Measurements from ENCODE around the gene ZEB1. TPM values are rescaled to one million over a fixed set of nuclear protein-coding genes. Genes with fewer than 3 reads are reported as not detected.

Gene ZEB1
- total and polyA plus RNA-seq, 2 of the 8 experiments (the other 6 are each of a cell fraction or from before 2014, with no cell fraction given): 0.08 to 0.15 TPM

GRCh38 chr10:31347705-31348104 is 28.7 kb downstream of the ZEB1 start:
- Histone ChIP-seq H3K23ac (ENCODE audit: insufficient read length) (no peak overlapping the region), H3K18ac (ENCODE audit: extremely low read depth, low read length) (no peak overlapping the region), H2BK120ac (replicated peaks; ENCODE audit: low read depth, low read length) (no peak overlapping the region), H4K20me1 (replicated peaks in 1 of 2; ENCODE audit: control insufficient read depth in 1 of 2, insufficient read depth in 2 of 2, low read length in 2 of 2) (no peaks in the 10 kb centered on the region), H3K4ac (replicated peaks; ENCODE audit: insufficient read length, low read depth, low read length) (no peak overlapping the region), H3K14ac (ENCODE audit: insufficient read length) (no peak overlapping the region), H3K79me1 (ENCODE audit: low read depth, low read length) (no peaks in the 10 kb centered on the region), H3K4me1 (replicated peaks in 1 of 4; ENCODE audit: control insufficient read depth in 3 of 4, insufficient read depth in 4 of 4, low read length in 3 of 4) (peaks cover 0 to 3% (median 1%) of the 10 kb centered on the region in 4 experiments; a peak in 1 of 7 replicates), H3K4me3 (ENCODE audit: extremely low read depth in 1 of 4, insufficient read depth in 2 of 4, low read depth in 3 of 4, low read length in 4 of 4) (no peak overlapping the region), H2BK15ac (ENCODE audit: low read length) (no peak overlapping the region), H2AK5ac (ENCODE audit: low read depth, low read length) (no peak overlapping the region), H4K8ac (ENCODE audit: extremely low read depth, insufficient read depth, low read length) (no peak overlapping the region), H3K27ac (ENCODE audit: low read depth, low read length) (no peak overlapping the region), H2AFZ (ENCODE audit: low read length) (no peak overlapping the region), H3K79me2 (ENCODE audit: control insufficient read depth in 1 of 2, insufficient read depth in 2 of 2, low read length in 2 of 2) (no peaks in the 10 kb centered on the region), H3K9me3 (ENCODE audit: insufficient read depth in 2 of 2, low read depth in 1 of 2, low read length in 1 of 2) (no peaks in the 10 kb centered on the region), H3K4me2 (ENCODE audit: insufficient read depth in 1 of 2, low read depth in 2 of 2, low read length in 2 of 2) (no peak overlapping the region), H3K9ac (replicated peaks in 1 of 4; ENCODE audit: extremely low read depth in 1 of 4, low read depth in 3 of 4, low read length in 3 of 4) (no peak overlapping the region), H4K5ac (ENCODE audit: insufficient read length, low read depth, low read length) (no peak overlapping the region), H2BK5ac (ENCODE audit: low read depth, low read length) (no peak overlapping the region), H3K27me3 (replicated peaks in 1 of 4; ENCODE audit: control insufficient read depth in 3 of 4, extremely low read depth in 1 of 4, insufficient read depth in 3 of 4, low read length in 3 of 4) (peaks cover 0 to 1% (median 0%) of the 10 kb centered on the region in 4 experiments; a peak in 2 of 7 replicates), H4K91ac (replicated peaks; ENCODE audit: insufficient read length, low read length) (no peak overlapping the region), H3K23me2 (ENCODE audit: low read depth, low read length) (no peaks in the 10 kb centered on the region; the same call in 1 of the 2 replicates), H3K56ac (replicated peaks; ENCODE audit: insufficient read length, low read depth, low read length) (no peak overlapping the region), H2BK12ac (ENCODE audit: low read depth, low read length) (no peak overlapping the region), H2BK20ac (ENCODE audit: low read length) (no peak overlapping the region), H3K36me3 (ENCODE audit: control insufficient read depth in 2 of 4, insufficient read depth in 4 of 4, low read length in 3 of 4) (no peaks in the 10 kb centered on the region)
- ChIA-PET CTCF (ENCODE audit: partially characterized antibody) (no interaction called here), POLR2A (ENCODE audit: partially characterized antibody) (interaction anchor here (0.9 kb wide), 1 partner anchor 29 kb away, joined by 3 read pairs; no protein-coding TSS in a partner anchor)
- DNase-seq (ENCODE audit: low read depth in 1 of 2, low spot score in 2 of 2) (no peak), FAIRE-seq (no peak)
- no peak for TF ChIP-seq CEBPB (IDR thresholded peaks at IDR 0.05; ENCODE audit: low read depth, low read length)
